NCI-H146 (cell line): Measurements from ENCODE around the gene SYK.

Experiments
- DNase-seq: peaks from one replicate; lab custom pipeline; 2025; lab: John Stamatoyannopoulos, UW

The SYK gene

DNA sequence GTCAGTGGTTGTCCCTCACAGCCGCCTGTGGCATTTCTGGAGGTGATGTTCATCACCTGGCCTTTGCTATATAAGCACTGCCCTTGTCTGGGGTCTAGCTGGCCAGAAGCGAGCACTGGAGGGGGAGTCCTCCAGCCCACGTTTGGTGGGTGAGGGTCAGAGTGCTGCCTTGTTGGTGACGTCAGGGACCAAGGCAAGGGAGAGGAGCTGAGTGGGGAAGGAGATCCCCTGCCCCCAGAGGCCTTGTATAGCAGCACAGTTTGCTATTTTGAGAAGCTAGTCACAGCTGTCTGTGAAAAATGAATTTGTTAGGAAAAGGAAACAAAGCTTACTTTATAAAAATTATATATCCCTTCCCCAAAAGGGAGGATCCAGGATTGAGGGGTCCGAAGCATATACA, 49.8 kb downstream of the SYK start:
- DNase-seq, result no peak

DNA sequence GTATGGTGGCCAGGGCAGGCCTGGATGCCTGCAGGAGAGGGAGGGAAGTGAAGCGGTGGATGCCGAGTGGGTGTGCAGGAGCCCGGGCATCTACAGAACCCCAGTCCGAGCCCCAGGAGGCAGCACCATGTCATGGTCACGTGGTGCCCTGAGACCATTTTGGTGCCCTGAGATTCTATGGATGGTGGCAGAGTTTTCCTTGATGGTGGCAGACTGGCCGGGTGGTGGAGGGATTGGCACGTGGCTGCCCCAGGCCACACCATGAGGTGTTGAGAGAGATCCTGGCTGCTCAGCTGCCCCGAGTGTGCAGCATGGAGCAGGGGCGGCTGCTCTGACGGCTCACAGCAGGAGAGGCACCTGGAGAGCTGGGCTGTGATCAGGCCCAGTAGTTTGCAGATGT, 52.3 kb downstream of the SYK start:
- DNase-seq, result no peak

DNA sequence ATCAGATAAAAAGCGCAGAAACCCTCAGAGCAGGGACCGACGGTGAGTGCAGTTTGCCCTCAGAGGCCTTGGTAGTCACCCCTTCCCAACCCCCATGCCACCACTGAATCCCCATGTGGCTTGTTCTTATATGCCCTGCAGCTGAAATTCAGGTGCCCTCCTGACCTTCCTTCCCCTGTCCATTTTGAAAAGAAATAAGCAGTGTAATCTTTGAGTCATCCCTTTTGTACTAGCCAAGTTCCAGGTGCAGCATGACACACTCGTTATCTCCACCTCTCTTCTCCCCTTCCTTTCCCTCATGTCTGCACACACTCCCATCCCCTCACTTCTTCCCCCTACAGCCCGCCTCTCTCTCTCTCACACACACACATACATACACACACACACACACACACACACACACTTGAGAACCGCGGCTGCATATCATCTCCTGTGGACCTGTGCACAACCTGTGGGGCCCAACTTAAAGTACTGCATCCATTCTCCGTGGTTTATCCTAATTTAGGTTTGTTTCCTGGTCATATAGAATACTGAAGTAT, 53.1 kb downstream of the SYK start:
- DNase-seq, result peak; percentile 75

DNA sequence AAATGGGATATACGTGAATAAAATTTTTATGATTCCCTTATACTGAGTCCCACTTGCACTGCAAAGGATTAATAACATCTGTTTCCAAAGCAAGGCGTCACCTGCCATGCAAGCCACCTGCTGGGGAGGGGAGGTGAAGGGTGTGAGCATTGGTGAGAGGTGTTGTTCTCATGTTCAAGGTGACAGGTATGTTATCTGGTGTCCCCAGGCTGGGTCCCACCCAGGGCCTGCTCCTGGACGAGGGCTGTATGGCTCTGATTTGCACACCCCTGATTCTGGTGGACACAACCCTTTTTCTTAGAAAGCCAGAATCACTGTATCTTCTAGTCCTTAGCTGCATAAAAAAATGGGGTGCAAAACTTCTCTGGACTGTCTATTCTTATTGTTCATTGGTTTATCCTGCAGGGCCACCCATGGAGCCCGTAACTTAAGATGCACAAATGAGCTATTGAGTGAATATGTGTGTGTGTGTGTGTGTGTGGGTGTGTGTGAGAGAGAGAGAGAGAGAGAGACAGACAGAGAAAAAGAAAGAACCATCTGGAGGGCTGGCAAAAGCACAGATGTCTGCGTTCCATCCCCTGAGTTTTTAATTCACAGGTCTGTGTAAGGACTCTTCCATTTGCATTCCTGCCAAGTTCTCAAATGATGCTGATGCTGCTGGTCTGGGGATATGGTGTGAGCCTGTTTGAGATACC, 53.7 kb downstream of the SYK start:
- peak; percentile 56 for DNase-seq

DNA sequence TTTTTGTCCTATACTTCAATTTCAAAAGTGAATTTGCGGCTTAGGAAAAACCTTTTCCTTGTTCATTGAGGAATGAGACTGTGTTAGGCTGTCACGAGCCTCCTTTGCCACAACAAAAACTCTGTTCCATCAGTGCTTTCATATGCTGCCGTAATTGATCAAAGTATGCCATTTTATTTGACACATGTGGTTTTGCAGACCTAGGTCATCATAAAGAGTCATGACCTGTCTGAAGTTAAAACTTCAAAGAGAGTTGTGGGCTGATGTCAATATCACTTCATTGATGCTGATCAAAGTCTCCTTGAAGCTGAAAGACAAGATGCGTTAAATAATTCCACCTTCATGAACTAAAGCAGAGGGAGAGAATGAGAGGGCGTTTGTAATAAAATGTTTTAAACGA, 55.5 kb downstream of the SYK start:
- no peak for DNase-seq

DNA sequence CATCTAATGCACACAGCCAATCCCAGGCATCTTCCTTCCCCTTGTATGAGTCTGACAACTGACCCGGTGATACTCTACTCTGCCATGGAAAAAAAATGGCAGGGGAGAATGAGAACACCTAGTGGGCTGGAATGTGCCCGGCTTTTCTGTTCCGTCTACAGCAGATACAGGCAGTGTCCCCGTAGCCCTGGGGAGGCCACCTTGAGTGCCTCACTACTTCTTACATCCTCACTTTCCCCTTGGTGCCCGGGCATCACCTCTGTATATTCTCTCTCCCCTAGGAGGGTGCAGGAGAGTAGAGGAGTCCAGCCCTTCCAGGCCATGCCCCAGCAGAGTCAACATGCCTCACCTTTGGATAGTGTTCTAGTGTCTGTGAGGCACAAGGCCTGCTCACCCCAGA, 56.2 kb downstream of the SYK start:
- DNase-seq, result no peak

DNA sequence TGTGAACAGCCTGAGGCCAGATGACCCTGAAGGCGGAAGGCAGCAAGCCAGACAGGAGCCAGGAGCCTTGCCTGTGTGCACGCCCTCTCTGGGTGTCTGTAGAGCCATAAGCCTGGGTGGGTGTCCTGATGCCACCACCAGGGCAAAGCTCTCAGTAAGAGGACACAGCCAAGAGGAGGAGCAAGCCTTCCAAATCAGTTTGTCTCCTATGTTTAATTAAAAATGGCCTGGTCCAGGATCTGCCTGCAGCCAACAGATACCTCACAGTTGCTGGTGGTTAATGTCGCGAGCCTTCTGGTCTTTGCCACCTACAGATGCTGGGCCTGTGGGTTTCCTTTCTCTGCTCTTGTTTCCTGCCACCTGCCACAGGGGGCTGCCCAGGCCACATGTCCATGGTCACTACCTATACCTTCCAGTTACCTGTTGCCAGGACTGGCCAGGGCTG, 56.9 kb downstream of the SYK start:
- DNase-seq, result no peak

DNA sequence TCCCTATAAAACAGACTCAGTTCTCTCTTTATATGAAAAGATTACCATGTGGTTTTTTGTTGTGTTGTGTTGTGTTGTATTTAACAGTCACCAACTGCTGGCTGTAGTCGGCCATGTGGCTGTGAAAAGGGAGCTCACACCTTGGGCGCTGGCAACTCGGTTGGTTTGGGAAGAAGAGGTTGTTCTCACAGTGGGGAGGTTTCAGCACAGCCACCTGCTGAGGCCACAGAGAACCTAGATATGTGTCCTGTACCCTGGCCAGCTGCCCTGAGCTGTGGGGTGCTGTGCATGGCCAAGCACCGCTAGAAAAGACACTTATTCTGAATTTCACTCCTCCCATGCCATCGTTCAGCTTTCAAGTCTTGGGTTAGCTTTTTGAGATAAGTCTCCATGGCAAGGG, 58.8 kb downstream of the SYK start:
- no peak for DNase-seq

DNA sequence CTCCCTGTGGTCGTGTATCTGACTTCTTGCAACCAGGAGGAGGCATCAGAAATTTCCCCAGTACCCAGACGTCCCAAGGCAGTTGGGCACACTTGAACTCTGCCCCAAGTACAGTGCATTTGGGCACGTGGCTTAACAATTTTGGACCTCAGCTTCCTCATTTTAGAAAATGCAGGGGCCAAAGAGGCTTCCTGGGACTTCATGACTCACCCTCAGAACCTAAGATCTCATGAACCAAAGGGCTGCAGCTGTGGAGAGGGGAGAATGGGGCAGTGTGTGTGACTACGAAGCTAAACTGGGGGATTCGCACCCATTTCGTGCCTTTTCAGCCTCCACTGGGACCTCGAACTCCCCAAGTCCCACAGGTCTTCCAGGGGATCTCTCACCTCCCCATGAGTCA, 59.2 kb downstream of the SYK start:
- DNase-seq, result no peak

DNA sequence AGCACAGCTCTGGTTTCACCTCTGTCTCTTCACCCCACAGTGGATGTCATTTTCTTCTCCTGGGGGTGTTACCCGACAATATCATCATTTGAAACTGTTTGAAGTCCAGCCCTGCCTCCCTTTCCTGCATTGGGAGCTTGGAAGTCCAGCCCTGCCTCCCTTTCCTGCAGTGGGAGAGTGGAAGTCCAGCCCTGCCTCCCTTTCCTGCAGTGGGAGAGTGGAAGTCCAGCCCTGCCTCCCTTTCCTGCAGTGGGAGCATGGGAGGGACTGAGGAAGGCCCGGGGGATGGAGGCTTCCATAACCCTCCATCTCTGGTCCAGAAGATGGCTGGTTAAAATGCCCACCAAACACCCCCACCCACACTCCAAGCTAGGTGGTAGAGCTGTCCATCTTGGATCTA, 59.8 kb downstream of the SYK start:
- no peak for DNase-seq

DNA sequence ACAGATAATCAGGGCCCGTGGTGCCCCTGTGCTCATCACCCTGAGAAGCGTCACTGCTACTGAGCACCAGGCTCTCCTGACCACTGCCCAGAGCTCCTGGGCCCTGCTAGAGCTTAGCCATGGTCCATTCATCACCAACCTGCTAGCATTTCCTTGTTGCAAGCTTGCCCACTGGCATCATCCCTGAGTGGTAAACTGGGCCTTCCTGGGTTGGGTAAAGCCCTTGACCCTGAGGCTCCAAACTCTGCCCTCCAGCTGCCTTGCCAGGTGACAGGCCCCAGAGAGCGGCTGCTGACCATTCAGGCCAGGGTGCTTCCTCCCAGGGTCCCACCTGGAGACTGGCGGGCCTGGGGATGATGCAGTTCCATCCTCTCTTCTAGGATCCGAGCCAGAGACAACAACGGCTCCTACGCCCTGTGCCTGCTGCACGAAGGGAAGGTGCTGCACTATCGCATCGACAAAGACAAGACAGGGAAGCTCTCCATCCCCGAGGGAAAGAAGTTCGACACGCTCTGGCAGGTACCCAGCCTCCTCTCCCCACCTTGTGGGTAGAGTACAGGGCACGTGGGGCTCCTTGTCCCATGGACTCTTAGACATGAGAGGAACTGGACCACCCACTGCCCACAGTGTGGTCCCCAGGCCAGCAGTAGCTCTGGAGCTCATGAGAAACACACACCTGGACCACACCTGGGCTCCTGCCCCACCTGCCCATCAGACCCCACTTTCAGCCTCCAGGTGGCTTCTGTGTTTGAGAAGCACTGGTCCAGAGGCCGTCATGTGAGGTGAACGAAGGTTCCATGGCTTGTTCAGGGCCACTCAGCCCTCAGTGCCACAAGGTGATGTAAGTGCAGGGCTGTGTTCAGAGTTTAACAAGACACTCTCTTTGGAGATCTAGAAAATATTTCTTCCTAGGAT, 60.5 kb downstream of the SYK start:
- DNase-seq, result no peak

DNA sequence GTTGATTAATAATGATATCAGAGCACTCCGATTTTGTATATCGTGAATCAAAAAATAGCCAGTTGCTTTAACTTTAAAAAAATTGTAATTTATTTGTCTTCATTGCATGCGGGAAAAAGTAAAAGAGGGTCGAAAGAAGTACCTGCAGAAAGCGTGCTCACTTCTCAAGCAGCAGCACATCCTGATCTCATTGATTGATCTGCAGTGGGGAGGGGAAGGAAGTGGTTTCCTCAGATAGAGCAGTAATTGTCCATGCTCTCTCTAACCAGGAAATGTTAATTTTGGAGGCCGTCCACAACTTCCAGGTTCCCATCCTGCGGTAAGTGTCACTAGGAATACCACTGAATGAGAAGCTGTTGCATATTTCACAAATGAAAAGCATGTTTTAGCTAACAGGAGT, 63.2 kb downstream of the SYK start:
- no peak for DNase-seq

DNA sequence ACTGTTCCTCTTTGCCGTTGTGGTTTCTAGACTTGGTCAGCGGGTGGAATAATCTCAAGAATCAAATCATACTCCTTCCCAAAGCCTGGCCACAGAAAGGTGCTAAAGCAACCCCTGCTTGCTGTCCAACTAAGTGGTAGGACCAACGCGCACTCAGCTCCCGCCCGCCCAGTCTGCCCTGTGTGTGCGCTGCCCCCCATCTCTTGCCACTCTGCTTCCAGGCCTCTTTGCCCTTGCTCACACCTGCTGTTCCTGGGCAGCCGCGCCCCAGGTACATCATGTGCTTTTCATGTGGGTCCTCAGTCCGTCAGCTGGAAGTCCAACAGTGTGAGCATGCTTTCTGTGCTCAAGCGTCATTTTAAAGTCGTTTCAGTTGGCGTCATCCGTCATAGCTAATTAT, 65.5 kb downstream of the SYK start:
- no peak for DNase-seq

DNA sequence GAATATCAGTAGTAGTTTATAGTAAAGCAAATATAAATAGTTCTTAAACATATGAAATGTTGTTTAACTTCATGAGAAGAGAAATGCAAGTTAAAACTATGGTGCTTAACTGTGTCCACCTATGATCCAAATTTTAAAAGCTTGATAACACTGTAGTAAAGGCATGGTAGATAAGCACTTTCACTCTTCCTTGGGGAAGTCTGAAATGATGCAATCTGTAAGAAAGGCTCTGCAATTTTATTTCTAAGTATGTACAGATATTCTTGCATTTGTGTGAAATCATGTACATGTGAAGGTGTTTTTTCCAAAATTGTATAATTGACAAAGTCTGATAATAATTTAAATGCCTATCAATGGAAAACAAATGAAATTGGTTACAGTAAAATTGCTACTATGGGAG, 66.9 kb downstream of the SYK start:
- DNase-seq, result no peak

DNA sequence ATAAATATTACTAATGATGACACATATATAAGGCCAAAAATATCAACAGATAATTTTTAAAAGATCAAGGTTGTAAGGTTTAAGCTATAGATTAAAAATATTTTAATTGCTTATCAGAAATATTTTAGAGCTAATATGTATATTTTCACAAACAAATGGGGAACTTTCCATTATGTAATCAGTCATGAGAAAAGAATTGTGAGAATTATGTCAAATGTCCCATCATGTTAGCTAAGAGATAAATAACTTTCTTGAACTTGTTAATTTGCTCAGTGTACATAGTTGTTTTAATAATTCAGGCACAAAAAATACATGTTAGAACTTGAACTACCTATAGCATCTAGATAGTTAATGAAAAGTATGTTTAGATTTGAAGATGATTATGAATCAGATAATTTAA, 67.7 kb downstream of the SYK start:
- no peak for DNase-seq

DNA sequence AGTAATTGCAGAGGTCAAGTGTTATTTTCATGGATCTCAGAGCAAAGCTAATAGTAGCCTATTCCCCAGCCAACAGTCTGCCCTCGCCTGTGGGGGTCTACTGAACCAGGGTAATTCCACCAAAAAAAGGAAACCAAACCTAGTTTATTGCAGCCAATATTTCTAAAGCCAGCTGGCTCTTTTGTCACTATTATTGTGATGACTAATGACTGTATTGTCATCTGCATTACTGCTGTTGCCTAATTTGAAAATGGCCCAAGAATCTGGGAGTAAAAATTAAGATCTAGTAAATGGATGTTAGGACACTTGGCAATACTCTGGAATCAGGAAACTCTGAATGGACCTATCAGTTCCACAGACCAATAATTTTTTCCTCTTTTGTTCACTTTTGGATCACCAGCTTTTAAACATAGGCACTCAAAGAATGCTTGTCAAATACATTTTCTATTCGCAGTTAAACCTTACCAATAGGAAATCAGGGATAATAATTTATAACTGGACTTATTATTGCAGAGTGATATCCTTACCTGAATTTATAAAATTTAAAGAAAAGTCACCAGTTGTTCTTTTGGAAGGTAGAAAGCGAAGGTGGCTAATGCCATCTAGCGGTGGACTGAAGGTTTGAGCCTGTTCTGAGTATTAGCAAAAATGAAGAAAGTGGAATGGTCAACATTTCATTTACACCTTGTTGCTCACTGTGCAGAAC, 69.2 kb downstream of the SYK start:
- peak; percentile 10 for DNase-seq

DNA sequence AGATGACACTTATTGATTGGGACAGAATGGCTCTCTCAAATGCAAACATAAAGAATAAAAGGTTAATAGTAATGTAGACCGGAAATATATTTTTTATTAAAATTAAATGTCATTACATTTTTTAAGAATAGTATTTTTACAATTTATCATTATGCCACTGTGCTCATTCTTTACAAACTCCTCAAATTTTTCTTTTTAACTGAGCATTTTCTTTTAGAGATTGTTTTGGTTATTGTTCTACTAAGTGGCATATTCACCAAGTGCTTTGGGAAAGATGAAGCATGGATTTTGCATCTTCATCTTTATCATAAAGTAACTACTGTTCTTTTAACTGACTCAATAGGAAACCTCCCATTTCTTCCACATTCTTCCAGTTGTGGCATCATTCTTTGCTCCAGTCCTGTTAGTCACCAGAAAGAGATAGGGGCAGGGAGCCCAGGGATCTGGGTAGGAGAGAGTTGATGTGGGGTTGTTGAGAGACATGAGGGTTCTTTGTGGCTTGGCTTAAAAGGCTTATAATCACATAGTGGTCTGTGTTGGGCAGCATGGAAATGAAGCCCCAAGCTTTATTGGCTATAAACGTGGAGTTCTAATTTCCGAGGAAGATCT, 69.8 kb downstream of the SYK start:
- no peak for DNase-seq

DNA sequence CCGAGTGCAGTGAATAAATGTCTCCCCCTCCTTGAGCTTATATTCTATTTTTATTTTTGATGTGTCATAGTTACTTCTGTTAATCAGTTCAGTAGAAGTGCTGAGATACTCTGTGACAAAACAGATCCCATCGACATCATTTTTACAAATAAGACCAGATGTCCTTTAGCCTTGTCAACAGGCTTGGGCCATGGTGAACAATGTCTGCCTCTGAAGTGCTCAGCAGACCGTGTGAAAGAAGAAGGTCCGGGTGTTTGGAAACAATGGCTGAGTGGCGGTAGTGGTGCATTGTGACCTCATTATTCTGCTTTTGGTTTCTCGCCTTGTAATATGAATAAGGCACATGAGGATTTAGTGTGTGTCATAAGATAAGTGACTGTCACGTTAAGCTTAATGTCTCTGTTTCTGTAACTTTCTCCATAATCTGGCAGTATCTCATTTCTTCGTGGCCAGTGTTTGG, 71.2 kb downstream of the SYK start:
- peak; percentile 24 for DNase-seq

DNA sequence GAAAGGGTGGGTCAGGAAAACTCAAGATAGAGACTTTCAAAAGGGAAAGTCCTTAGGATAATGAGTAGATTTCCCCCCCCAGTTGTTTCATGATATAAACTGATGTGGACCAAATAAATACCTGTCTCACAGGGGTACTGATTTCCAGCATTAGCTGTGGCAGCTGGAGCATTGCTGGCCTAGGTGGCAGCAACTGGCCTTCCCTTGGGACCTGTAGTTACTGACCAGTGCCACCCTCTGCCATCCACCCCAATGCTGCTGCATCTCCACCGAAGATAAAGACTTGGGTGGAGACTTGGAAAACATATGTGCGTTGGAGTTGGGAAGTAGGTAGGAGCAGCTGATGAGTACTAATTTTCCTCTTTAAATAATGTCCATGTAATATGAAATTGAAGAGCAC, 71.8 kb downstream of the SYK start:
- DNase-seq, result no peak

DNA sequence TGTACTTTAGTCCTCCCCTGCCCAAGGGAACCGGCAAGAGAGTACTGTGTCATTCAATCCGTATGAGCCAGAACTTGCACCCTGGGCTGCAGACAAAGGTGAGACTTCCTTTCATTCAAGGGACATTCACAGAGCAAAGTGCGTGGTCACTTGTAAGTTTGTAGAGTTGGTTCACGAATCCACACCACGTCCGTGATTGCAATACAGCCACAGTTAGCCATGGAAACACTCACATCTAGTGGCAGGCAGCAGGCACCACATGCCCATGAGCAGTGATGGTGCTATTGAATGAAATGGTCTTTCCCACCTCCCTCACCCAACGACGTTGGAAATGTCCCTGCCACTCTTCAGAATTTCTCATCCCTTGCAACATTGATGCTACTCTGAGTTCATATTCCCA, 72.6 kb downstream of the SYK start:
- DNase-seq, result no peak

DNA sequence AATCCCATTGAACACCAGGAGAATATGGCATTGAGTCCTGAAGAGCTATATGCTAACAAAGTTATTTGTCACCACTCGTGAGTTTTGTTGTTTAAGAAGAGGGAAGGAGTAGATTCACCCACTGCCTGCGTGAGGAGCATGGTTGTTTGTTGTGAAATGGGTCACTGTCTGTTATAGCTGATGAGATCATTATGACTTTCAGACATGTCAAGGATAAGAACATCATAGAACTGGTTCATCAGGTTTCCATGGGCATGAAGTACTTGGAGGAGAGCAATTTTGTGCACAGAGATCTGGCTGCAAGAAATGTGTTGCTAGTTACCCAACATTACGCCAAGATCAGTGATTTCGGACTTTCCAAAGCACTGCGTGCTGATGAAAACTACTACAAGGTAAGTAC, 76.9 kb downstream of the SYK start:
- DNase-seq, result no peak

DNA sequence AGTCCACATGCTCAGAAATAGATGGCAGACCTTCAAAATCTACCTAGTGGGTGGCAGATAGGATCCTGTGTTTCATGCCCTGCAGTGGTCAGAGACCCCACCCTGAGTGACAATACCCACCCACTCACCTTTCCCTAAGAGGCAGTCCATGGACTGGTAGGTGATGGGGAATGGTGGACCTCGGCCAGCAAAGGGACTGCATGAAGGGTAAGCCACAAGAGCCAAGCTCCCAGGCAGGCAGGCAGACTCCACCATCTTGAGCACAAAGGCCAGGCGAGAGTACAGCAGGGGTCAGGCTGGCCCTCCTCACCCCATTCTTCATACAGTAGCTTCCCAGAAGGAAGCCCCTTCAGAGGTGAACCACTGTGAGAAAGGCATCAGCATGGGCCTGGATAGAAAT, 78.4 kb downstream of the SYK start:
- DNase-seq, result no peak
